KG1 (cell line): ENCODE results near the gene DEF6.
"Not testable (repeated sequence)": the region's sequence is repeated elsewhere in the genome, so short reads cannot be mapped to it uniquely, and the experiment has no call there.

Source experiments
- DNase-seq: peaks from one replicate; lab custom pipeline; 2025; lab: John Stamatoyannopoulos, UW

Gene DEF6

GRCh38 chr6:35282472-35282871, 15.1 kb upstream of the DEF6 start:
- no peak for DNase-seq

GRCh38 chr6:35283361-35283760, 14.3 kb upstream of the DEF6 start:
- DNase-seq: no peak

DNA sequence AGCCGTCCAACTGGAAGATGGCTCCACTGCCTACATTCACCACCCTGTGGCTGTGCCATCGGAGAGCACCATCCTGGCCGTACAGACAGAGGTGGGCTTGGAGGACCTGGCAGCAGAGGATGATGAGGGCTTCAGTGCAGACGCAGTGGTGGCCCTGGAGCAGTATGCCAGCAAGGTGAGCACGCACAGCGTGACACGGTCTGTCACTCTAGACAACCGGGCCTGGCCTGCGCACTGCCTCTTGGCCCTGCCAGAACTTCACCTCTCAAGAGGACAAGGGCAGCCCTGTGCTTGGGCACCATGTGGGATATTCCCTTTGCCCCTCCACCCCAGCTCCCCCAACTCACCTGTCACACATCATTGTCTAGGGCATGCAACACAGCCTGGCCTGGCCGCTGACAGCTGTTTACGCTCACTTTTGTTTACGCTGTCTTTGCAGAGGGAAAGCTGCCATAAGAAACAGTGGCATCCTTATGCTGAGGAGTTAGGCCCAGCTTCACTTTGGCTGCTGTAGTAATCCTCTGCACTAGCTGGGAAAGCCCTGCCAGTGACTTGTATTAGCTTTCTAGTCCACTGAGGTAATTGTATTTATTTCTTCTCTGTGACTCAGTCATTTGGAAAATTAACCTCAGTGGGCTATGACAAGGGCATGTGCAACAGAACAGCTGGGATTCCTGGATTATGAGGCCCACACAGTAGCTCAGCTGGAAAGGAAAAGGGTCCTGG, 9.8 kb upstream of the DEF6 start:
- DNase-seq: no peak

GRCh38 chr6:35288834-35289233, 8.8 kb upstream of the DEF6 start:
- no peak for DNase-seq

GRCh38 chr6:35291491-35291890, 6.1 kb upstream of the DEF6 start:
- DNase-seq: no peak

GRCh38 chr6:35292494-35292893, 5.1 kb upstream of the DEF6 start:
- no peak for DNase-seq

GRCh38 chr6:35293681-35294080, 3.9 kb upstream of the DEF6 start:
- no peak for DNase-seq

DNA sequence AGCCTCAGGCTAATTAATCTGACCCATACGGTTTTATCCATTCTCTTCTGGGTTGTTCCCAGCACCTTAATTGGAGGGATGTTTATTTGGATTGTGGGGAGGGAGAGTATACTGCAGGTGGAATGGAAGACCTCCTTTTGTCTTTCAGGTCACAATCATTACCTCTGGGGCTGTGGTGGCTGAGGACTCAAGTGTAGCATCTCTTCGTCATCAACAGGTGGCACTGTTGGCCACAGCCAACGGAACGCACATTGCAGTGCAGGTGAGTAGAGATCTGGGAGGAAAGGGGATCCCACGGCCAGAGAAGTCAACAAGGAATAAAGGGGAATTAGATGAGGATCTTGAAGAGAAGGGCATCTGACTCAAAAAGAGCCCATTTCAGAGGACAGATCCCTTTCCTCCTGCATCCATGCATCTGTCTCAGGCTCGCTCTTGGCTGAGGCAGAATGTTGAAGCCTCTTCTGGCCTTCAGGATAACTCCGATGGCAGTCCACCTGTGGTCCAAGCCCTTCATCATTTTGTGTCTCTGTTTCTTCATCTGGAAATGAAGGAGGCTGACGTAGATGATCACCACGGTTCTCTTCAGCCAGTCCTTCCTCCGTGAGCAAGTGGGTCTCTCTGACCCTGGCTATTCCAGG, 3.2 kb upstream of the DEF6 start:
- no peak for DNase-seq

- no peak for DNase-seq
These were observed 2.6 kb upstream of the DEF6 start for GRCh38 chr6:35295036-35295435.

DNA sequence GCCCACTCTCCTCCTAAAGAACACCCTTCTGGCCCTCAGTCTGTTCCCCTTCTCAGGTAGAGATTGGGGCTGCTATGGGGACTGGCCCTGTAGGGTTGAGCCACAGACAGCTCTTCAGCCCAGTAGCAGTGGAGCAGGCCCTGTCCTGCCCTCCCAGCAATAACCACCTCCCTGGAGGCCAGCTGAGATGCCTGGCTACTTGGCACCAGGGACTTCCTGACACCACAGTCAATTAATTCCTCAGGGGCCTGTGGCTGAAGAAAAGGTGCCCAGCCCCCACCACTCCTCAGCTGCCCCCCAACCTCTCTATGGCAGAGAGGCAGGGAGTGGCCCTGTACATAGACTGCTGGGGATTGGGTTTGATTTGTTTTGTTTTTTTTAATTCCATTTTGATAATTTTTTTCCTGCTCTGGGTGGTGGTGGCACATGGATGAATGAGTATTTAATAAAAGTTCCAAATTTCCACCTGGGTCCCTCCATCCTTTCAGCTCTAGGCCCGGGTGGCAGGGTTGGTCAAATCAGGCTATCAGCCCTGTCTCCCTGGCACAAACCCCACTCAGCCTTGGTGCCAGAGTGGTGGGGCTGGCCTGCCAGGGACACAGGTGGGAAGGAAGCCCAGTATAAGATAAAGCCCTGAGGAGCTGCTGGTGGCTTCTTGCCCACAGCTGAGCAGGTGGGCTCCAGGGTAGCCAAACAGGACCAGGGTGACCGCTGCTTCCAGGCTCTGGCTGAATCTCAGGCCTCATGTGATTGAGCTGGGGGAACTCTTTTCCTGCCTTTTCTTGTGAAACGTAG, 1.9 kb upstream of the DEF6 start:
- no peak for DNase-seq

- no peak for DNase-seq
These were observed 552 bp upstream of the DEF6 start for GRCh38 chr6:35296931-35297600.

GRCh38 chr6:35298625-35299140, 1.1 kb downstream of the DEF6 start:
- no peak for DNase-seq

GRCh38 chr6:35299674-35300073, 2.1 kb downstream of the DEF6 start:
- DNase-seq: peak; percentile 49

DNA sequence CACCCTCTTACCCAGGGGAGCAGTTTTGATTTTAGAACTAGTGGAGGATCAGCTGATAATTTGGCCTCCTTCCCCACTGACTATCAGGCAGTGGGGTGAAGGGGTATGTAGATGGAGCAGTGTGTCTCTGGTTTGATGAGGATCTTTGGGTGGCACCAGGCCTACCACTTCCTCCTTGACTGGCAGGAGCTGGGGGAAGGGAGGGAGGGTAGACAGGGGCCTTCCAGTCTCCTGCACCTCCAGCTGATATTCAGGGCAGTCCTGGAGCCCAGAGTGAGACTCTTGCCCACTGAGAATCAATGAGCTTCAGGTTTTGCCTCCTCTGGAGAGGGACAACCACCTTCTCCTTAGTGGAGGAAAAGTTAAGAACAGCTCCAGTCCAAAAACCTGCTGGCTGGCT, 3.2 kb downstream of the DEF6 start:
- no peak for DNase-seq

- peak; percentile 49 for DNase-seq
These were observed 5.1 kb downstream of the DEF6 start for GRCh38 chr6:35302604-35303241.

DNA sequence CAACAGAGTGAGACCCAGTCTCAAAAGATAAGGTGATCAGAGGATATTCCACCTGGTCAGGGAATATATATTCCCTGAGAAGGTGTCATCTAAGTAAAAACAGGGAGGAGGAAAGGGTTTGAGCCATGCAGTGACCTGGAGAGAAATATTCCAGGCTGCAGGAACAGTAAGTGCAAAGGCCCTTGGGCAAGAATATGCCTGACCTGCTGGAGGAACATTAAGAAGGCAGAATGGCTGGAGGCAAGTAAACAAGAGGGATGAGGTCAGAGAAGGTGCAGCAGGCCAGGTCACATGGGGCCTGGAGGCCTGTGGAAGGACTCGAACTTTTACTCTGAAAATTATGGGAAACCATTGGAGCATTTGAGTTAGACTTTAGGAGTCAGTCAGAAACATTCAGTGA, 6.7 kb downstream of the DEF6 start:
- no peak for DNase-seq

- no peak for DNase-seq
These were observed 7.5 kb downstream of the DEF6 start for GRCh38 chr6:35305117-35305516.

DNA sequence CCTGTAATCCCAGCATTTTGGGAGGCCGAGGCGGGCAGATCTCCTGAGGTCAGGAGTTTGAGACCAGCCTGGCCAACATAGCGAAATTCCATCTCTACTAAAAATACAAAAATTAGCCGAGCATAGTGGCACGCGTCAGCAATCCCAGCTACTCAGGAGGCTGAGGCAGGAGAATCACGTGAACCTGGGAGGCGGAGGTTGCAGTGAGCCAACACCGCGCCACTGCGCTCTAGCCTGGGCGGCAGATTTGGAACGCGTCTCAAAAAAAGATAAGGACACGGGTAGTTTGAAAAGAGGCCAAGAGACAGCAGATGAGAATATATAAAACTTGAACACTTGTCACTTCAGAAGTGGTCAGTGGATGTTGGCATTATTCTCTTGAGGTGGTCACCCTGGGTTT, 9.5 kb downstream of the DEF6 start:
- DNase-seq: not testable (repeated sequence)

- not testable (repeated sequence) for DNase-seq
These were observed 10.9 kb downstream of the DEF6 start for GRCh38 chr6:35308543-35308942.

DNA sequence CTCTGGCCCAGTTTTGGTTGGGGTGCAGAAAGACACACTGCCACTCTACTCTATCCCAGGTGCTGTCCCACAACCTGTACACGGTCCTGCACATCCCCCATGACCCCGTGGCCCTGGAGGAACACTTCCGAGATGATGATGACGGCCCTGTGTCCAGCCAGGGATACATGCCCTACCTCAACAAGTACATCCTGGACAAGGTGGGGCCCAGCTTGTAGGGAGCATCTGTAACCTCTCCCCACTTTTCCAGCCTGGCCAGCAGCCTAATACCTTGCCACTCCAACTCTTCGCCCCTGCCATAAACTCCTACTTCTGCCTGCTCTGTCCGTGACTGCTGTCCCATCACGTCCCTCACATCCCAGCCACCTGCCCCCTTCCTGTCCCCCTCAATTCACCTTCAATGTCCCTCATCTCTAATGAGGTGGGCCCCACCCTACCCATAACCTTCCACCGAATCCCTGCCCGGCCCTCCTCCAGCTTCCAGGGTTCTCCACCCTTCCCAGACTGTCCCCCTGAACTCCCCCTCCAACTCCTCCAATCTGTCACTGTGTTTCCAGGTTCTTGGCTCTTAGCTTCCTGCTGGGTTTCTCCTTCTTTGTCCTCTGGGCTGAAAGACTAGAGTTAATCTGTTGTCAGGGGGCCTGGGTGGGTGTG, 12.1 kb downstream of the DEF6 start:
- no peak for DNase-seq

DNA sequence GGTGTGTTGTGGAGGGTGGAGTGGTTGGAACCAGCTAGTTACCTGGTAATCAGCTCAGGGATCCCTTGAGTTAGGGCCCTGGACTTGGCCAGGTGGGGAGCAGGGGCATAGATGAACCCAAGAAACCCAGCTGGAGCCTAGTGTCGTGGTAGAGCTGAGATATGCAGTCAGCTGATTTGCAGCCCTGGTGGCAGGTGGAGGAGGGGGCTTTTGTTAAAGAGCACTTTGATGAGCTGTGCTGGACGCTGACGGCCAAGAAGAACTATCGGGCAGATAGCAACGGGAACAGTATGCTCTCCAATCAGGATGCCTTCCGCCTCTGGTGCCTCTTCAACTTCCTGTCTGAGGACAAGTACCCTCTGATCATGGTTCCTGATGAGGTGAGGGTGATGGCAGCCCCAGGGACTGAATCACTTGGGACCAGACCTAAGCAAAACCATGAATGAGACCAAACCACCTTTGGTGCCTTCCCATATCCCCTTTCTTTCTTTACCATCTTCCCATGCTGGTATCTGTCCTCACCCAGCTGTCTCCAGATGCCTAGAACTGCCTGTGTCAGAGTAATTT, 12.7 kb downstream of the DEF6 start:
- DNase-seq: no peak
